Measurements from ENCODE around the gene COL9A3.

- TF ChIP-seq CTCF (IDR thresholded peaks at IDR 0.05; ENCODE audit: insufficient read depth, low read length) (no peak), GABPA (IDR thresholded peaks at IDR 0.05; ENCODE audit: low read depth) (no peak), POLR2AphosphoS5 (IDR thresholded peaks at IDR 0.05; ENCODE audit: low read depth) (no peak)
Observed at GRCh38 chr20:62799873-62800272, 17.0 kb upstream of the COL9A3 start.

All from HL-60 (cell line).